BE2C (cell line): ENCODE results near the gene SPRN.

ENCODE experiments used
- DNase-seq: peaks from one replicate; pipeline ENCODE4 v3.0.0-alpha.2; 2020
- H3K27me3 ChIP-seq: fragments of 250-450 bp; sonication (Bioruptor Pico); 2 replicates; pipeline ENCODE4 v1.5.1; 2020; ENCODE audit warnings: mild to moderate bottlenecking
- H3K36me3 ChIP-seq: fragments of 250-450 bp; sonication (Bioruptor Pico); 2 replicates; pipeline ENCODE4 v1.5.1; 2020; ENCODE audit warnings: mild to moderate bottlenecking
- H3K4me1 ChIP-seq: fragments of 250-450 bp; sonication (Bioruptor Pico); 2 replicates; pipeline ENCODE4 v1.5.1; 2020
- H3K4me3 ChIP-seq: 2 replicates; pipeline ENCODE4 v1.5.1; 2011; ENCODE audit warnings: low read depth, low read length
- H3K9me3 ChIP-seq: fragments of 250-450 bp; sonication (Bioruptor Pico); 2 replicates; pipeline ENCODE4 v1.5.1; 2020
- TF ChIP-seq, protein P1 (sequence below): IDR thresholded peaks from 2 replicates; pipeline ENCODE4 v1.5.1; 2012; ENCODE audit warnings: mild to moderate bottlenecking, low read depth, low read length

The SPRN gene

GRCh38 chr10:133405844-133406527 is 18.4 kb downstream of the SPRN start:
- Histone ChIP-seq H3K4me1 (no peaks in the 10 kb centered on the region), H3K27me3 (no peaks in the 10 kb centered on the region), H3K36me3 (peaks cover 27% of the 10 kb centered on the region), H3K4me3 (no peak overlapping the region), H3K9me3 (no peaks in the 10 kb centered on the region)
- TF ChIP-seq, protein P1, sequence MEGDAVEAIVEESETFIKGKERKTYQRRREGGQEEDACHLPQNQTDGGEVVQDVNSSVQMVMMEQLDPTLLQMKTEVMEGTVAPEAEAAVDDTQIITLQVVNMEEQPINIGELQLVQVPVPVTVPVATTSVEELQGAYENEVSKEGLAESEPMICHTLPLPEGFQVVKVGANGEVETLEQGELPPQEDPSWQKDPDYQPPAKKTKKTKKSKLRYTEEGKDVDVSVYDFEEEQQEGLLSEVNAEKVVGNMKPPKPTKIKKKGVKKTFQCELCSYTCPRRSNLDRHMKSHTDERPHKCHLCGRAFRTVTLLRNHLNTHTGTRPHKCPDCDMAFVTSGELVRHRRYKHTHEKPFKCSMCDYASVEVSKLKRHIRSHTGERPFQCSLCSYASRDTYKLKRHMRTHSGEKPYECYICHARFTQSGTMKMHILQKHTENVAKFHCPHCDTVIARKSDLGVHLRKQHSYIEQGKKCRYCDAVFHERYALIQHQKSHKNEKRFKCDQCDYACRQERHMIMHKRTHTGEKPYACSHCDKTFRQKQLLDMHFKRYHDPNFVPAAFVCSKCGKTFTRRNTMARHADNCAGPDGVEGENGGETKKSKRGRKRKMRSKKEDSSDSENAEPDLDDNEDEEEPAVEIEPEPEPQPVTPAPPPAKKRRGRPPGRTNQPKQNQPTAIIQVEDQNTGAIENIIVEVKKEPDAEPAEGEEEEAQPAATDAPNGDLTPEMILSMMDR = no peak
- DNase-seq = no peak

DNA sequence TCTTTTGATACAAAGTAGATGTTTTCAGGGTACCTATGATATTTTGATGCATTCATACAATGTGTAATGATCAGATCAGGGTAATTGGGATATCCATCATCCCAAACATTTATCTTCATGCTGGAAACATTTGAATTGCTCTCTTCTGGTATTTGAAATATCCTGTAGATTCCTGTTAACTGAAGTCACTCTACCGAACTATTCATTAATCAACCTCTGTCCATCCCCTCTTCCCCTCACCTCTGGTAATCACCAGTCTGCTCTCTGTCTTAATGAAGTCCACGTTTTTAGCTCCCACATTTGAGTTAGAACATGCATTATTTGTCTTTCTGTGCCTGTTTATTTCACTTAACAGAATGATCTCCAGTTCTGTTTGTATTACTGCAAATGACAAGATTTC is 19.2 kb downstream of the SPRN start:
- peaks cover 25% of the 10 kb centered on the region for H3K36me3 ChIP-seq
- no peaks in the 10 kb centered on the region for H3K27me3 ChIP-seq
- TF ChIP-seq, protein P1 = no peak
- no peak for DNase-seq
- no peaks in the 10 kb centered on the region for H3K4me1 ChIP-seq
- H3K4me3 ChIP-seq = no peak overlapping the region
- H3K9me3 ChIP-seq = no peaks in the 10 kb centered on the region

DNA sequence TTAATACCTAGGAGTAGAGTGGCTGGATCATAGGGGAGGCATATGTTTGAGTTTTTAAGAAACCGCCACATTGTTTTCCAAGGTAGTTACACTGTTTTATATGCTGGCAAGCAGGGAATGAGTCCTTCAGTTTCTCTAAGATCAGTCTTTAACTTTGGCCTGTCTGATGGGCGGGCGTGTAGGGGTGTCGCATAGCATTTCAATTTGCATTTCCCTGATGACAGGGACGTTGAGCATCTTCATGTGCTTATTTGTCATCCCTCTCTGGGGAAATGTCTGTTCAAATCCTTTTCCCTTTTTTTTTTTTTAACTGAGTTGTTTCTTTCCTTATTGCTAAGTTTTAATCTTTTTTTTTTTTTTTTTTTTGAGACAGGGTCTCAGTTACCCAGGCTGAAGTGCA is 20.6 kb downstream of the SPRN start:
- Histone ChIP-seq H3K4me3 (no peak overlapping the region), H3K9me3 (no peaks in the 10 kb centered on the region), H3K27me3 (no peaks in the 10 kb centered on the region), H3K4me1 (no peaks in the 10 kb centered on the region), H3K36me3 (peaks cover 22% of the 10 kb centered on the region)
- no peak for DNase-seq
- TF ChIP-seq, protein P1 = no peak

GRCh38 chr10:133403359-133403758 is 21.1 kb downstream of the SPRN start:
- TF ChIP-seq, protein P1 = no peak
- H3K36me3 ChIP-seq = peaks cover 24% of the 10 kb centered on the region
- no peak overlapping the region for H3K4me3 ChIP-seq
- no peaks in the 10 kb centered on the region for H3K27me3 ChIP-seq
- H3K4me1 ChIP-seq = no peaks in the 10 kb centered on the region
- H3K9me3 ChIP-seq = no peaks in the 10 kb centered on the region
- no peak for DNase-seq

DNA sequence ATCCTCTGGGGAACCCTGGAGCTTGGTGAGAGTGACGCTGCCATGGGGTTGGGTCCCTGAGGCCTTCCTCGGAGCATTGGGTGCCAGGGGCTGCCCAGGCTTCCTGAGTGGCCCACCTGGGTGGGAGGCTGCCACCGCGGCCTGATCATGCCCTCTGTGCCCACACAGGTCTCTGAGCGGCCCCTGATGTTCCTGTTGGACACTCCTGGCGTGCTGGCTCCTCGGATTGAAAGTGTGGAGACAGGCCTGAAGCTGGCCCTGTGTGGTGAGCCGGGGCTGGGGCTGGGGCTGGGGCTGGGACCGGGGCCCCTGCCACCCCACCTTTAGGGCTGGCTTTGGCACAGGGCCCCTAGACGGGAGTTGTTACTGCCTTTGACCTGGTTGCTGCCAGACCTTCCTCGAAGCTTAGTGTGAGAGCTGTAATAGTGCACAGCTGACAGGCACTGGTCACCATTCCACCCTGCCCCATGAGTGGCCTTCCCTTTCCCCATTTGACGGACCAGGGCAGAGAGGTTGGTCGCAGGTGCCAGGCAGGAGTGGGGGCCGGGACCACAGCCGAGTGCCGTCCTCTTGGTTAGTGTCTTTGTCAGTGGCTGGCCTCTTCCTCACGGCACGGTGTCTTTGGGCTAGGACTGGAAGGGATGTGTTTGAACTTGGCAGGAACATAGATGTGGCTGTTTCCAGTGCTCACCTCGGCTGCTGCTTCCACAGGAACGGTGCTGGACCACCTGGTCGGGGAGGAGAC is 22.3 kb downstream of the SPRN start:
- H3K4me1 ChIP-seq = no peaks in the 10 kb centered on the region
- no peak overlapping the region for H3K4me3 ChIP-seq
- no peaks in the 10 kb centered on the region for H3K27me3 ChIP-seq
- no peaks in the 10 kb centered on the region for H3K9me3 ChIP-seq
- H3K36me3 ChIP-seq = peaks cover 18% of the 10 kb centered on the region
- DNase-seq = no peak
- TF ChIP-seq, protein P1 = no peak

- no peaks in the 10 kb centered on the region for H3K4me1 ChIP-seq
- H3K36me3 ChIP-seq = peaks cover 18% of the 10 kb centered on the region
- TF ChIP-seq, protein P1 = no peak
- no peak overlapping the region for H3K4me3 ChIP-seq
- H3K9me3 ChIP-seq = no peaks in the 10 kb centered on the region
- H3K27me3 ChIP-seq = no peaks in the 10 kb centered on the region
- no peak for DNase-seq
Observed at GRCh38 chr10:133401500-133401899, 22.9 kb downstream of the SPRN start.
